Urothelium cell line (cell line): Measurements from ENCODE around the gene ZNF277.

Experiments
- DNase-seq: peaks from one replicate; pipeline ENCODE4 v3.0.0; 2011; ENCODE audit warnings: low spot score, mixed read lengths
- FAIRE-seq: peaks from 2 replicates; lab custom pipeline; 2011; peaks lifted over from hg19 to GRCh38; lab: Jason Lieb, UNC

Gene ZNF277, protein sequence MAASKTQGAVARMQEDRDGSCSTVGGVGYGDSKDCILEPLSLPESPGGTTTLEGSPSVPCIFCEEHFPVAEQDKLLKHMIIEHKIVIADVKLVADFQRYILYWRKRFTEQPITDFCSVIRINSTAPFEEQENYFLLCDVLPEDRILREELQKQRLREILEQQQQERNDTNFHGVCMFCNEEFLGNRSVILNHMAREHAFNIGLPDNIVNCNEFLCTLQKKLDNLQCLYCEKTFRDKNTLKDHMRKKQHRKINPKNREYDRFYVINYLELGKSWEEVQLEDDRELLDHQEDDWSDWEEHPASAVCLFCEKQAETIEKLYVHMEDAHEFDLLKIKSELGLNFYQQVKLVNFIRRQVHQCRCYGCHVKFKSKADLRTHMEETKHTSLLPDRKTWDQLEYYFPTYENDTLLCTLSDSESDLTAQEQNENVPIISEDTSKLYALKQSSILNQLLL

DNA sequence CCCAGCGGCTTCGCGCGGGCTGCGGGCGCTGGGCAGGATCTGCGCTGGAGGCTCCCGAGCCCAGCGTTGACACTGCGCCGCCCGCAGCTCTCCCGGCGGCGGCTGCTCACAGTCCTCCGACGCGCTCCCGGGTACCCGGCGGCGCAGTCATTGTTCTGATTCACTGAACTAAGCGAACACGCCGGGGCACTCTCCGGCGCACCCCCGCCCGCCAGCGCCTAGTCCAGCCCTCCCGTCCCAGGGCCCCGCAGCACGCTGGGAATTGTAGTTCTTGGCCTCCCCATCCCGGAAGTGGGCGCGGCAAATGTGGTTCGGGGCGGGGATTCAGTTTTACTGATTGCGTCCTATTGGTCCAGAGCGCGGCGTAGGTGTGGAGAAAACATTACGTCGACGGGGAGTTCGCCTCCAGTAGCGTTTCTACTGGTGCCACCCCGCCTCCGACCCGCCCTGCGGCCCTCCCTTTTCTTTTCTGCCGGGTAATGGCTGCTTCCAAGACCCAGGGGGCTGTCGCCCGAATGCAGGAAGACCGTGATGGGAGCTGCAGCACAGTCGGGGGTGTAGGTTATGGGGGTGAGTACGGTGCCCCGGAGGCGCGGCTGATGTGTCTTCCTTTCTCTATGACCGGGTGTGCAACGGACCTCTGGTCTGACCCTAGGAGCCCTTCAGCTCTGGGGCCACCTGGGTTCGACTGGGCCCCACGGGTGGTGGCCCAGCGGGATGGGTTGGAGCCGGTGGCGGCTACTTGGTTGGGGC is at the start of gene ZNF277, which contains the start of gene DOCK4:
TSS of gene ZNF277 (plus strand) at position 458 of the 753 bp plus-strand sequence. CDS start at position 480, 22 bp downstream.
TSS of gene DOCK4 (minus strand) at position 162 of the 753 bp plus-strand sequence. CDS start 261 bp downstream, outside the sequence.
- DNase-seq (peak; percentile 96), FAIRE-seq (peak; percentile 76)

DNA sequence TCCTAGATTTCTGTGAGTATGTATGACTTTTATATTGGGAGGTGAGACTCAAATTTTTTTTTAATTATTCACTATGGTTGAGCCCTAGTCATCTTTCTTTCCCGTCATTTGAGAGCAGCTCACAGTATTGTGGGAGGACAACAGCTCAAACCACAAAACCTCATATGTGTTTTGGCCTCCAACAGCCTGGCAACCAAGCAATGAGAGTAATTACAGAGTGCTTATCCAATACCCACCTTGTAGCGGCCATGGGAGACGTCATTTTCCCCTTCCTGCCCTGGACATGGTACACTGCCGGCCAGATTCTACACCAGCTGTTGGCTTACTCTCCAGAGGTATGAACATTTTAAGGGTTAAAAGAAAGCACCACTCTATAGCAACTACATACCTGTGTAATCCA is 49.4 kb upstream of the ZNF277 start:
- FAIRE-seq (no peak), DNase-seq (peak; percentile 42)

DNA sequence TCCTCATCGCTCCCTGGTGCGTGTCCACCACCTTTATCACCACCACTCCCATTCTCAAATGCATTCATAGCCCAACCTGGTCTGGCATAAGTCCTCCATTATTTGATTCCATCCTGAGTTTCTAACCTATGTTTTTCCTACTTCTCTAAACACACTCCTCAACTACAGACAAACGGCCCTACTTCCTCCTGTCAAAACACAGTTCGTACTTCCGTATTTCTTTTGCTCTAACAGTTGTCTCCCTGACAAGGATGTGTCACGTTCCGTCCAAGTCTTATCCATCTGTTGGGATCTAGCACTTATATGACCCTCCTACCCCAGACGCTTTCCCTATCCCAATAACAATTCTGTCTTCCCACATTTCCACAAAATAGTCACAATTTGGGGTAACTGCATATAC is 47.1 kb upstream of the ZNF277 start:
- no peak for DNase-seq
- no peak for FAIRE-seq

DNA sequence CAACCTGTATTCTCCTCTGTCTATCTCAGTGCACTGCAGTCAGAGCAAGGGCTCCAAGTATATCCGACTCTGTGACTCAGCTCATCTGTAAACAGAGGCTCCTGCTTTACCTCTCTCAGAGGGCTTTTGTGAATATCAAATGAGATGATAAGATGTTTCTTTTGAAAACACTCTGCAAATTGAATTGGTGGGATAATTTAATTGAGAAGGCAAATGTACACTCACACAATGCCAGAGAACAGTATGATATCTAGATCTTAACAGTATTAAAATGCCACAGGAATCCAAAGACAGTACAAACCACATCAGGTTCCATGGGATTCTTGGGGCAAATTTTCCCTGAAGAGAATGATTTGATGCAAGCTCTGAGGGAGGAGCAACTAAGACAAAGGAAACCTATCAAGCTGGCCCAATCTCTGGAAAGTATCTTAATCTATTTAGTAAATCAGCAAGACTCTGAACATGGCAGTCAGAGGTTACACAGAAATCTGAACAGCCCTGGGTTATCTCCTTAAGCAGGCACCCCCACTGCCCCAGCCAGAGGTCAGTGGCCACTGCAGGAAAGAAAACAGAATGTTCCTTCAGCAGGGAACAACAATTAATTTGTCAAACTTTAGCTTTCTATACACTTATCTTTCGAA is 46.2 kb upstream of the ZNF277 start:
- DNase-seq, result no peak
- no peak for FAIRE-seq

DNA sequence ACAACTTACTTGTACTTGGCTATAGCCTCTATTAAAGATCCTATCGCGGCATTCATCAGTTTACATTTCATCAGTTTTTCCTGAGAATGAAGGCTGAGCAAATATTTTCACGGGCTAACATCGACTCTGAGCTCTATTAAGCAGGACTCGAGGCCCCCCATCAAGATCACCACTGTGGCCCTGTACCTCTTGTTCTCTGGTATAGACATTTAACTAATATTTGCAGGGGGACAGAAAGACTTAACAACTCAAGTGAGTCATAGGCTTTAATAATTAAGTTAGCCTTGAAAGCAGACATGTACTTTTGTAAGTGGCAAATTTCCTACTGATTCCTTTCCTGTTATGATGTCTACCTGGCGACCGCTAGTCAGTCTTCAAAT is 45.7 kb upstream of the ZNF277 start:
- FAIRE-seq (no peak), DNase-seq (no peak)

DNA sequence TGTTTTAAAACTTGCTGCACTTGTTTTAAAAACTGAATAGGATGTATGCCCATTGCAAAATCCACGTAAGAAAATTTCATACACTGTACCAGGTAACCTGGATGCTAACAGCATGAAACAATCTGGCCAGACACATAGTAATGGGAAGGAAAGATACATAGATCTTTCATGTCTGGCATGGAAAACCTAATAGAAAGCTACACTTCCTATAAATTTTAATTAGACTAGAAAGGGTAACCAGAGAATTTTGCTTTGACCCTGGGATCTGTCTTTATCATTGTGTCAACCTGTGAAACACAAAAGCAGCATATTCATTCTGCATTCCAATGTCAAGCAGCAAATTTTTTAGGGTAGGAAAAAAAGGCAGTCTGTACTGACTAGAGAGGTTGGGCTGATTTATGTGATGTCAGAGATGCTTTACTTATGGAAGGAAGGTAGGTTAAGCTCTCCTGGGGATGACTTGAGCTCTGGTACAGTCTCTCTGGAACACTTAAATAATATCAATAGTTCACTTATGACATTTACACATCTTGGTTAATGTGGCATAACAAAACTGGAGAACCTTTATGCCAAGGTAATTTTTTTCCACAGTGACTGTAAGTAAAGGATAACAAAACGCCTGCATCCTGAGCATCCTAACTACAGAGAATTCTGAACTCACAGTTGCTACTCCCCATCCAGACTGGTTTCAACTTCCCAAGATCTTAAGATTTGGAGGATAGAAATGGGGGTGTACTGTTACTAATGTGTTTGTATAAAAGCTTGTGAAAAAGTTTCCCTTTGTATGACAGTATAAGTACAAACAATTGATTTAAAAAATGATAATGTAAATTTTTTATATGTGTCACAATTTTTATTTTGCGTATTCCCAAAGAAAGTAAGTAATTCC is 45.0 kb upstream of the ZNF277 start:
- DNase-seq (no peak), FAIRE-seq (no peak)

DNA sequence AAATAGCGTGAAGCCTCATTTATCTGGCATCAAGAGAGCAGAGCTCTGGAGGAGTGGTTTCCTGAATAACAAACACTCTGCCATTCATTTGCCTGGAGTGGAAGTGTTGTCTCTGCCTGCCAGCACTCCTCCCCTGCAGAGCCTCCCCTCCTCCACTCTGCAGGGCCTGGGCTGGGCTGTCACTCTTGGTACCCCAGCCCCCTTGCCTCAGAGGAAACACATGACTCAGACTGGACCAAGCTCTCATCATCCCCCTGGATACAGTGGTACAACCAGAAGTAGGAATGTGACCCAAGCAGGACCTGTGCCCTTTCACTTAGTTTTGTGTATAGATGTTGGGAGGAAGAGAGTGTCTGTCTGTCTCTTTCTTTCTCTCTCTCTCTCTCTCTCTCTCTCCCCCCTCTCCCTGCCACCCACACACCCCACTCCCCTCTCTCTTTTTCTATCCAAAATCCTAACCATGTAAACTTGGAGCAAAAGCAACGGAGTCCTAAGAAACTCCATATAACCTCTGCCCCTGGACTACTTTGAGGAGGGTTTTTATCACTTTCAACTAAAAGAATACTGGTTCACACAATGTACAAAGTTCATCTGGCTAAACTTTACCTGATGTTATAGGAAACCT is 44.2 kb upstream of the ZNF277 start:
- DNase-seq (peak; percentile 30), FAIRE-seq (no peak)

DNA sequence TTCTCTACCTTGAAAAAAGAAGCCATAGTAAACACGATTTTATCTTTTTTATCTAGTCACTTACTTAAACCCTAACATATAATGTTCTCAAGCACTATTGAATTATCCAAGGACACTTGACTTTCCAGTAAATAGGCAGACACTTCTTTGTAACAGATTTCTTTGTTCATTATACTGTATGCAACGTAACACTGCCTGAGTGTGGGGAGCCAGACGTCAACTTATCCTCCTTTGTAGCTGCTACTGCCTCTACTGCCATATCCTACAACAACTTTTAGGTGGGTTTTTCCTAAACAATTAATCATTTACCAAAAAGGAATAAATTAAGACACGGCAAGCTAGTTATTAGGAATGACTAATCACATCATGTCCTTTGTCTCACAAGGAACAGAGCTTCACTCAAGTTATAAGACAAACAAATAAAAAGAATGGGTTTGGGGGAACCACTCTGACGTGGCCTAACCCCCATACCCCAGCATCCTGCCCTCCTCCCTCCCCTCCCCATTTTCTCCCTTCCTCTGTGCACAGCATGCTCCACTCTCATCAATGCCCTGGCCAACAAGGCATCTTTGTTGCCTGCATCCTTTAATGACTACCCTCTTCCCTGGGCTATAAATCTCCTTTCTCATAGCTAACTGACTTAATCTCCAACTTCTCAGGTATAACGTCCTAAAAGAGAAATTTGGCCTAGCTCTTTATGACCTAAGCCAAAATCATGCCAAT is 43.5 kb upstream of the ZNF277 start:
- FAIRE-seq (no peak), DNase-seq (no peak)

DNA sequence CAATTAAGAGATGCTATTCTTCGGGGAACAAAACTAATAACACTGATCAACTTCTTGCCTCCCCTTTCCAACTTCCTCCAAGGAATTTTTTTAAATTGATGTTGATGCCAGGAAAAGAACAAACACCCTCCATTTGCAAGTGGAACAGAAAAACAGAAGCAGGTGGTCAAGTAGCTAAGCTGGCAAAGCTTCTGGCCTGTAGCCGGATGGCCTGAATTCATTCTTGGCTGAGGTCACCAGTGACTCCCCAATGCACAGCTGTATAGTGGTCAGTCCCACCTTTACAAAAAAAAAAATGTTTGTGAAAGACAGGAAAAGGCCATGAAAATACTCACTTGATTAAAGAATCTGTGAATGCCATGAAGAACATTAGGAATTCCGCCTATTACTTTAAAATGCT is 39.3 kb upstream of the ZNF277 start:
- FAIRE-seq (no peak), DNase-seq (no peak)

DNA sequence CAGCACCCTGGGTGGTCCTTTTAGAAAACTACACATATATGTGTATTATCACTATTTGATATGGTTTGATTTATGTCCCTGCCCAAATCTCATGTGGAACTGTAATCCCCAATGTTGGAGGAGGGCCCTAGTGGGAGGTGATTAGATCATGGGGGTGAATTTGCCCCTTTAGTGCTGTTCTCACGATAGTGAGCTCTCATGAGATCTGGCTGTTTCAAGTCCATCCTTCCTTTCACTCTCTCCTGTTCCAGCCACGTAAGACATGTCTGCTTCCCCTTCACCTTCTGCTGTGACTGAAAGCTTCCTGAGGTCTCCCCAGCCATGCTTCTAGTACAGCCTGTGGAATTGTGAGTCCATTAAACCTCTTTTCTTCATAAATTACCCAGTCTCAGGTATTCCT is 37.6 kb upstream of the ZNF277 start:
- DNase-seq, result no peak
- FAIRE-seq, result no peak

DNA sequence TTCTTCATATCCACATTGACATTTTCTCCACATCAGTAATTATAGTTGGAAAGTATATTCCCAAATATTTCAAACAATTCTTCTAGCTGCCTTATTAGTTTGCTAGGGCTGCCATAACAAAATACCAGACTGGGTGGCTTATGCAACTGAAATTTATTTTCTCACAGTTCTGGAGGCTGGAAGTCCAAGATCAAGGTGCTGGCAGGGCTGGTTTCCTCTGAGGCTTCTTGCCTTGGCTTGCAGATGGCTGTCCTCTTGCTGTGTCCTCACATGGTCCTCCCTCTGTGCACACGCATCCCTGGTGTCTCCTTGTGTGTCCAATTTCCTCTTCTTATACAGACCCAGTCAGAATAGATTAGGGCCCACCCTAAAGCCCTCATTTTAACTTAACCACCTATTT is 34.8 kb upstream of the ZNF277 start:
- FAIRE-seq (no peak), DNase-seq (no peak)

DNA sequence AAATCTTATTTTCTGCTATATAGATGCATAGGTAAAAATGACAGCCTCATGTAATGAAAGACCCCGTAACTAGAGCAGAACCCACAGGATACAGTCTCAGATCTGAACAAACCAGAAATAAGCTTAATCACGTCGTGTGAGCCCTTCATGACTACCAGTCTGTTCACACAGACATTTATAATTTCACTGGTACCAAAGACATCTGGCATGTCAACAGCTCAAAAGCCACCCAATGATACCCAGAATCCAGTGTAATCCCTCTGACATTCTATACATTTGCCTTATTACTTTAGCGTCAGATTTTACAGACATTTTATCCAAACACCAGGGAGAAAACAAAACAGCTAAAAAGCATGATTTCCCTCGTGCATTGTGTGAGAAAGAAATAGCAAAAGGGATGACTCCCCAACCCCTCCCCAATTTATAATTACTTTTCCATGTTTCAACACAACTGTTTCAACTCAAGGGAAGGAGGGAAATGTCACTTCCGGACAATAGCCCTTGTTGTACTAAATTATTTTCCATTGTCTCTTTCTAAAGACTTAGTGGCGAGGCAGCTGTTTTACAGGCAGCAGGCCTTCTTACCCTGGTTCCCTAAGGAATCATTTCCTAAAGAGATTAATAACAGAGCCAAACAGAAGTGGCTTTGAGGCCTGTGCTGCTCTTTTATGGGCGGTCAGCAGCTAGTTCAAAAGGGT is 33.5 kb upstream of the ZNF277 start:
- no peak for DNase-seq
- FAIRE-seq, result no peak

DNA sequence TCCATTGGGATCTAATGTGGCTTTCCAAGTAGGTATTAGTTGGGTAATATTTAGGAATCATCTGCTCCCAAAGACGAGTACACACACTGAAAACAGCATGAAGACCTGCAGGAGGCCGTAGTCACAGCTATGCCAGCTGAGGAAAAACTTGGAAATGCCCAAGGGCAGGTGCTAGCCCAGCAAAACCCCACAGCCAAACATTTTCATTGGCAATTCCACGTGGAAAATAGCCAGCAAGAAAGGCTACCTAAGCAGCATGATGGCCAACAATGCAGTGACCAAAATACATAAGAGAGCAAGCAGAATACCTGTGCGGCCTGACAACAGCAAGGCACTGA is 33.0 kb upstream of the ZNF277 start:
- FAIRE-seq (no peak), DNase-seq (no peak)

DNA sequence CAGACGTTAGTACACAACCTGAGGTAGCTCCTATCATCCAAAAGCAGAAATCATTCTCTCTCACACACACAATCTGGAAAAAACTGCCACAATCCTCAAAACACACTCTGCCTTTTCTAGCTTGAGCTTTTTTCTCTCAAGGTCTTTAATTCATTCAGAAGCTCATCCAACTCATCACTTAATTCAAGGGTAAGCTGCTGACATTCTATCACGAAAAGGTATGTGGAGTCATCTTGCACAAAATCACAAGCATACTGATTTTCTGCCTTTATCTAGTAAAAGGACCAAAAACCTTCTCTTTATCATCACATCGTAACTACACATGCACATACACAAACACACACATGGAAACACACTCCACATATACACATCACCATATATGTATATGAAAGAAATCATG is 32.3 kb upstream of the ZNF277 start:
- FAIRE-seq (no peak), DNase-seq (no peak)

DNA sequence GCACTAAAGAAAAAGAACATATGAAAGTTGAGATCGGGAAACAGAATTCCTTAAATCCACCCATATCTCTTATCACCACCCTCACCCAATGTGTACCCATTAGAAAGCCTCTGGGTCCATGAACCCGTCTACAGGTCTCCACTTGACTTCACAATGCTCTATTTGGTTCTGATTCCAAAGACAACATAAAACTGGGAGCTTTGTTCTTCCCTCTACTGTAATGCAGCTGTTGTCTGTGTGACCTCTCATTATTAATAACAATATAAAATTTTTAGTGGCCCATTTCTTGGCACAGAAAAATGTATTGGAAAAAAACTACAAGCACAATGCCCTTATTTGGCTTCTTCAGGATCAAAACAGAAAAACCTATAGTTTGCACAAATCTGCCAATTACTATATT is 30.3 kb upstream of the ZNF277 start:
- FAIRE-seq, result no peak

DNA sequence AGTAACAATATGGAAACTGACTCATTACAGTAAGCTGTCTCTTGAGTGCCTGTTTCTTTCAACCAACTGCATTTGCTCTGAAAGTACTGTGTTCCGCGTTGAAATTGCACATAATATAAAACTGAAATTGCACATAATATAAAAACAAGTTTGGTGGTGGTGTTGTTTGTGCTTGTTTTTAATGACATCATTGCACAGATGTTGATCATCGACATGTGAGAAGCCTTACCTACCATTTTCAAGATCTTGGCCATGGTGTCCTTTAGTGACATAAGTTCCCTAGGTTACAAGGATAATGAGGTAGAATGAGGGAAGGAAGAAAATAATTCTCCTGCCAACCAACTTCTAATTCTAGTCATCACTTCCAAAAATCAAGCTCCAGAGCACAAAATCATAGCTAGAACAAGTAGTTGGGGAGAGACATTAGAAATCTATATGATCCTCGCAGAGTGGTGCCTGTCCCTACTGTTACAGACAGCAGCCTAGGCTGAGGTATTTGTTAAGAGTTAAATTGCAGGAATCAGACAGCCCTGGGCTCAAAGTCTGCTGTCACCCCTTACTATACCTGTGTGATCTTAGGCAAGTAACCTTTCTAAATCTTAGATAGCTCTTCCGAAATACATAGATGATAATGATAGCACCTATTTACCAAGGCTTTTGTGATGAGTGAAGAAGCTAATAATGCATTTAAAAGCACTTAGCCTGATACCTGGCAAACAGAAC is 29.6 kb upstream of the ZNF277 start:
- no peak for DNase-seq
- no peak for FAIRE-seq

More for the DNA sequence above, 30.3 kb upstream of the ZNF277 start:
- DNase-seq, result no peak

DNA sequence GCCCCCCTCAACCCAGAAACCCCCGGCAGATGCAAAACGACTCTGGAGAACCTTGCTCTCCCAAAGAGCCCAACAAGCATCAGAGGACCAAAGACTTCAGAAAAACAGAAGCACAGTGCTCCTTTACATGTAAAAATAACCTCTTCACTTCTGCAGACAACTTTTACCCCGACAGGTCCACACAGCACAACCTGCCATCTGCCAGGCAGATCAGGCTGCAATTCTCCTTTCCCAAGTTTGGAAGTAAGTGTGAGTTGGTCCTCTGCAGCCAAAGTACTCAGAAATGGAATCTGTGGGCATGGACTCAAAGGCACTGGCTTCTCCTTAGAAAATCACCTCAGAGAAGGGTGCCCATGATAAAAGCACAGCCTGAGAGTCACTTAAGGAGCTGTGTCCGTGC is 26.3 kb upstream of the ZNF277 start:
- no peak for FAIRE-seq
- DNase-seq, result no peak

DNA sequence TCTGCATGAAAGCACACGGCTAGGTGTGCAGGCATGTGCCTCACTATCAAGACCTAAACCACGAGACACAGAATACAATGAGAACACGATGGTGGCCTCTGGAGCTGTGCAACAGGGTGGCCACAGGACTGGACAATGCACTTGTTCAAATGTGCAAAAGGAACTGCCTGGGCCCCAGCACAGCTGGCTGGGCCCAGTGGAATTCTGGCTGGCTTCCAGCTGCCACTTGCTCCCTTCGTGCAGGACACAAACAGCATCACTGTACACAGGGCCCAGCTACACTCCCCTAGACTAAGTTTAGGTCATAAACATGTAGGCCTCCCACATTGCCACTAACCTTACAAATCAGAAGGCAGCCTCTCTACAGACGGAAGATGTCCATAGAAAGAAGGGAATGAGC is 23.7 kb upstream of the ZNF277 start:
- no peak for FAIRE-seq
- DNase-seq, result no peak
